ENCODE data around the gene CTSG.
"Not testable (repeated sequence)": the region's sequence is repeated elsewhere in the genome, so short reads cannot be mapped to it uniquely, and the experiment has no call there.

CTSG gene

GRCh38 chr14:24535737-24536136 is 40.3 kb downstream of the CTSG start:
- no peak for DNase-seq

- DNase-seq, result no peak
Observed at GRCh38 chr14:24534286-24534685, 41.8 kb downstream of the CTSG start.

GRCh38 chr14:24525877-24526620 is 50.0 kb downstream of the CTSG start:
- DNase-seq, result not testable (repeated sequence)
